GM18511 (cell line): ENCODE measurements around the gene TMEM178B.
"Not testable (repeated sequence)": the region's sequence is repeated elsewhere in the genome, so short reads cannot be mapped to it uniquely, and the experiment has no call there.

Experiments
- ATAC-seq: cut with Tn5 transposase; IDR thresholded peaks from one replicate; pipeline ENCODE4 v1.9.1; 2021; ENCODE audit warnings: mild to moderate bottlenecking, moderate library complexity; ENCODE audit not compliant: unreplicated experiment

The TMEM178B gene

DNA sequence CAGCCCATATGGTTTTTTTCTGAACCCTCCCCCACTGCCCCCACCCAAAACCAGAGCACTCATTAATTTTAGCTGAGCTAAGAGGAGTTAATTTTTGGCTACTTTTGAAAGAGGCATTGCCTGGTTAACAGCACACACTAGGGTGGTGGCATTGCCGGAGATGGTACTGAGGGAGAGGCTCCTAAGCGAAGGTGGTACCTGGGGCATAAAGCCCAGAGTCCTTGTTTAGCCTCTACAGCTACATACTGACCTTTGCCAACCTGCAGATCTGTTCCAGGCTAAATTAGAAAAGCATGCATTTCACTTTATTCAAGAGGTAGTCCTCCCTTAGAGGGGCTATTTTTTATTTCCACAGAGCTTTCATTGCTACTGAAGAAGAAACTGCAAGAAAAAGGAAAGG is 304.5 kb downstream of the TMEM178B start:
- no peak for ATAC-seq

- no peak for ATAC-seq
Observed at GRCh38 chr7:141381794-141382427, 308.0 kb downstream of the TMEM178B start.

- ATAC-seq = not testable (repeated sequence)
Observed at GRCh38 chr7:141383356-141383755, 309.5 kb downstream of the TMEM178B start.

DNA sequence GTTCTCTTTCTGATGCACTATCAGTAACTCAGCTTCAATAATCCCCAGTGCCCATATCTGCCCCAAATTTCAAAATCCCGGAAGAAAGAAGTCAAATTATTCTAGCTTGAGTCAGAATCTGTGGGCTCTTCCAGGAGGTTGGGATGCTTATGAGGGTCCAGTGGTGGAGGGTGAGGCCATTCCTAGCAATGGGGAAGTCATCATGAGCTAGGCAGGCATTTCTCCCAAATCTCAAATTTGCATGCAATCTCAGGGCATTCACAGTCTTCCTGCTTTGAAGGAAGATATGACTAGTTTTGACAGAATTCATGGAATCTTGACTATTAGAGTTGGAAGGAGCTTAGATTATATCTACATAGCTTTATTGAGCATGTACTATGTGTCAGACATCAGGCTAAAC is 313.0 kb downstream of the TMEM178B start:
- no peak for ATAC-seq

DNA sequence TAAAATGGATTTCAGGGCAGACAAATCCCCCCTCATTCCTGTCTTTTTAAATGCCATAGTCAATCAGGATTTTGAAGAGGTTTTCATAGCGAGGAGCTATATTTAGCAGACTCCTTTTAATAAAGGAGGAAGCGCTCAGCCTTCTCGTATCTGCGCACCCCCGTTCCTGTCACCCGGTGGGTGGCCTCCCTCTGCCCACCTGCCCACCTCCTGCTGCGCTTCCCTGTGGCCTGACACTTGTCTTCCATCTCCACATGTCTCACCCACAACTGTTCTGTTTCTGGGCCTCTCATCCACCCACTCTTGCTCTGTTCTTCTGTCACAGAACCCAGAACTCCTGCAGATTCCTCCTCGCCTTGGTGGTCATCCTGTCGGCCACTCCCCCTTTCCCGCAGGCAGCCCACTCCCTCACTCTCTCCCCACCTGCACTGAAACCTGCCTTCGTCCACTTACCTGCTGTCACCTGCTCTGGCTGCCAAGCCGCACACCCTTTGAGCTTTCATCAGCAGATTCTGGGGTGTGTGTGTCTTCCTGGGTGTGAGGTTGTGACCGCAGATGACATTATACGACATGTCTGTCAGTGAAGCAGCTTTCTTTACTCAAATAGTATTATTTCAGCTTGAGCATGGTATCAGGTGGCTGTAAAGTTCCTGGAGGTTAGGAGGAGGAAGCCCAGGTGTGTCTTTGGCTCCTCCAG is 313.8 kb downstream of the TMEM178B start:
- ATAC-seq = no peak

GRCh38 chr7:141389140-141389796 is 315.4 kb downstream of the TMEM178B start:
- ATAC-seq = no peak

GRCh38 chr7:141390339-141390738 is 316.5 kb downstream of the TMEM178B start:
- no peak for ATAC-seq

GRCh38 chr7:141393056-141393455 is 319.2 kb downstream of the TMEM178B start:
- no peak for ATAC-seq

- no peak for ATAC-seq
Observed at GRCh38 chr7:141397236-141398163, 323.6 kb downstream of the TMEM178B start.

- ATAC-seq = no peak
Observed at GRCh38 chr7:141400356-141400755, 326.5 kb downstream of the TMEM178B start.

DNA sequence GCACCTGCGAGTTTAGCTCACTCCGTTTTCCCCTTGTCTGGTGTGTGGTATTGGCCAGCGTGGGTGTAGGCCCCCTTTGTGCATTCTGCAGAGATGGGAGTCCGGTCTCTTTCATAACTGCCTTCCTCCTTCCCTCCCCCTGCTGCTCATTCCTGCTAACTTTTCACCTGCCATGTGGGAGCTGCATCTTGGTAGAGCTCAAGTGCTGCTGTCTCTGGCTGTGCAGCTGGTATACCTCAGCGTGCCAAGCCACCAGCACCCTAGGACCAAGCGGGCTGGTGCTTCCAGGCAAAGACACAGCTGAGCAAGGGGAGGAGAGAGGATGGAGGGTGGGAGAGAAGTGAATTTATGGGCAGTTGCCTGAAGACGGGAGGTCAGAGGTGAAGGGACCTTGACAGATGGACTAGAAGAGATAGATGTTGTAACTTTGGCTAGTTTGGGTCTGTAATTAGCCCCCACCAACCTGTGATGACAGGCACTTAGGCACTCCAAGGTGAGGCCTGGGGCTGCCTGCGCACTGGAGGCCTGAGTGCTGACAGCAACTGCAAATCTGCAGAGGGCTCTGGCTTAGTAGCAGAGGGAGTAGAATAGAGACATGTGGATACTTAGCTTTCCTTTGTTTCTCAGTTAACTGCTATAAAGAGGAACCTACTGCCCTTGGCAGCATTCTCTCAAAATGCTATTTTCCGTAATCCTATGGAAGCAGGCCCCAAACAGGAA is 328.6 kb downstream of the TMEM178B start:
- no peak for ATAC-seq

GRCh38 chr7:141403846-141404245 is 330.0 kb downstream of the TMEM178B start:
- not testable (repeated sequence) for ATAC-seq

GRCh38 chr7:141406347-141406746 is 332.5 kb downstream of the TMEM178B start:
- ATAC-seq = no peak

- ATAC-seq = no peak
Observed at GRCh38 chr7:141407893-141408292, 334.0 kb downstream of the TMEM178B start.

GRCh38 chr7:141408440-141408839 is 334.6 kb downstream of the TMEM178B start:
- no peak for ATAC-seq

GRCh38 chr7:141409219-141409618 is 335.4 kb downstream of the TMEM178B start:
- no peak for ATAC-seq

DNA sequence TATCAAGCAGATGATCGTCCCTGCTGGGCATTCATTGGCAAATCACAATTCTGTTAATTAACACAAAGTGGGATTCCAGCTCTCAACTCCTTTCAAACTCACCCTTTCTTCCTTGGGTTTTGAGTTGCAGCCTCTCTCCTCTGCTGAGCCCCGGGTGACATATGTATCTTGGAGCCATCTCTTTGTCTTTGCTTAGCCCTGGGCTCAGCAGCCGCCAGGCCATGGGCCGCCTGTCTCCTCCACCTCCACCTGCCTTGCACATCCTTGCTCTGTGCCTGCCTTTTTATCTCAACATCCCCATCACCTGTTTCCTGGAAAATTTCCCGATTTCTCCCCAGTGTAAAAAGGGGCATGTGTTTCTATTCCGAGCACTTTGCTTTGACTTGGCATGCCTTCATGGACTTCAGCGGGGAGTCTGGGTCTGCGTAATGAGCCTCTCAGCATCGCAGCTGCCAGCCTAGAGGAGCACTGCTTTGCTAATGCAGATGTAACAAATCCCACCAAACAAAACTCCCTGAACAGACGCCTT is 336.0 kb downstream of the TMEM178B start:
- no peak for ATAC-seq

DNA sequence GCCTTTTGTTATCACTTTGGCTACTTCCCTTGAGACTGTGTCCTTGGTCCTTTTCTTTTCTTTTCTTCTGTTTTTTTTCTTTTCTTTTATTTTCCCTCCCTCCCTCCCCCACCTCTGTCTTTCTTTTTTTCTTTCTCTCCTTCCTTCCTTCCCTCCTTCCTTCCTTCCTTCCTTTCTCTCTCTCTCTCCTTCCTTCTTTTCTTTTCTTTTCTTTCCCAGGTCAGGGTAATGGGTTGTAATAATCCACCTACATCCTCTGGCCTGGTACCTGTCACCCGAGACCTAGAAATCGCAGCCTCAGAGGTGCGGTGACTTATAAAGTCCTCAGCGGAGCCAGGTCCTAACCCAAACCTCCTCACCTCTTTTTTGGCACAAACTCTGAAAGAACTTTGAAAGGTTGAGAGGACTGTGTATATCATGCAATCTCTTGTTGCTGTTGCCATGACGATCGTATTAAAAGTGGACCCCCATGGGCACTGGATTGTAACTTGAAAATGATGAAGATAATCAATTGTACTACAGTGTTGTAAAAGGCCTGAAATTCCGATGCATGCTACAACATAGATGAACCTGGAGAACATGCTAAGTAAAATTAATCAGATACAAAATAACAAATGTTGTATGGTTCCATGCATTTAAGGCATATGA is 336.6 kb downstream of the TMEM178B start:
- no peak for ATAC-seq

DNA sequence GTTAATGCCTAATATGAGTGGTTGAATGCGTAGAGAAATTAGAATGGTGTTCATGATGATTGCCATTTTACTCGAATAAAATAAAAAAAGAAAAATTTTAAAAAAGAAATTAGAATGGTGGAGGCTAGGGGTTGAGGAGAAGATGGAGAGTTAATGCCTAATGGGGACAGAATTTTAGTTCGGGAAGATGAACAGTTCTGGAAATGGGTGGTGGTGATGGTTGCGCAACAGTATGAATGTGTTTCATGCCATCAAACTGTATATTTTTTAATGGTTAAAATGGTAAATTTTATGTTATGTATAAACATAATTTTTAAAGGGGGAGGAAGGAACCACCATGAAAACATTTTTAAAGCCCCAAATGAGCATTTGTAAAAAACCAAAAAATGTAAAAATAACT is 337.3 kb downstream of the TMEM178B start:
- ATAC-seq = no peak

DNA sequence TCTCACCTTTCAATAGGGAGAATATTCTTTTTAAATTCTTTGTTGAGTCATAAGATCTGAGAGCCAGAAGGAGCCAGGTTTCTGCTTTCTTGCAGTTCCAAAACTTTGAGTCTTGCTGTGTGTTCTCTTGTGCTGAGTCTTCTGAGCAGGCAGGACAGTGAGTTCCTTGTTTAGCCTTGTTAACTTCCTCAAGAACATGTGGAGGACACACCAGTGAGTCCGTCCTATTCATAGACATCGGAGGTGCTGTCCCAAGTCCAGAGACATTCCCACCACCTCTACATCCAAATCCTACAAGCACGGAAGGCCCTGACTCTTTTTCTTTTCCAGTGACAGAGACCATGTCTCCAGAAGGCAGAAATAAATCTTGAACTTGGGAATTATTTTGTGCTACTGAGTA is 342.1 kb downstream of the TMEM178B start:
- ATAC-seq = no peak
